Measurements from ENCODE around the gene CLCA2.

DNA sequence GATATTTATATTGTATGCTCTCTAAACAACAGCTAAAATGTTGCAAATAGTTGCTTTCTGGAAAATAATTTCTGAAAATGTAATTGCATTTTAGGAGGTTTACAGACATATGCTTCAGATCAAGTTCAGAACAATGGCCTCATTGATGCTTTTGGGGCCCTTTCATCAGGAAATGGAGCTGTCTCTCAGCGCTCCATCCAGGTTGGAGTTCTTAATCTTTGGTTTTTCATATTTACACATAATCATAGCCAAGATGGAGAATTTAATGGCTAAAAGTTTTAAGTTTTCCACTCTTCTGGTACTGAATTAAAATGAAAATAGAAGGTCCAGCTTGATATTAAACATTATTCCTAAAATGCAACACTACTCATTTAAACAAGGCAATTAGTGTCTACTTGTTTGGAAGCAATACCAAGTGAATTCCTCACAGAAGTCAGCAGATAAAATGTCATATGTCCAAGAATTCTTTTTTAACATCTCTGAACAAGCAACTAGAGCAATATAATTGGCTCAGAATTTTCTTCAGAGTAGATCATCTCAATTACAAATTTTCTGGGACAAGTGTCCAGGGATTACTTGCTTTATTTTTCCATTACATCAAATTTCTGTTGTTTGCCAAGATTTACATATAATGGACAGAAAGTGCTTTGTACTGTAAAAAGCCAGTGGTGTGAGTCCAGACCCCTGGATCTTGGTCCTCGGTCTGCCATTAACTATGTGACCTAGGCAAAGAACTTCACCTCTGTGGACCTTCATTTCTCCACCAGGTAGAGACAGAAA lies 67.4 kb downstream of the CLCA2 start:
- no peak for TF ChIP-seq EZH2 (IDR thresholded peaks at IDR 0.05; ENCODE audit: borderline replicate concordance, insufficient read depth, low read depth, low read length, poor library complexity, severe bottlenecking)
- TF ChIP-seq, protein P1, sequence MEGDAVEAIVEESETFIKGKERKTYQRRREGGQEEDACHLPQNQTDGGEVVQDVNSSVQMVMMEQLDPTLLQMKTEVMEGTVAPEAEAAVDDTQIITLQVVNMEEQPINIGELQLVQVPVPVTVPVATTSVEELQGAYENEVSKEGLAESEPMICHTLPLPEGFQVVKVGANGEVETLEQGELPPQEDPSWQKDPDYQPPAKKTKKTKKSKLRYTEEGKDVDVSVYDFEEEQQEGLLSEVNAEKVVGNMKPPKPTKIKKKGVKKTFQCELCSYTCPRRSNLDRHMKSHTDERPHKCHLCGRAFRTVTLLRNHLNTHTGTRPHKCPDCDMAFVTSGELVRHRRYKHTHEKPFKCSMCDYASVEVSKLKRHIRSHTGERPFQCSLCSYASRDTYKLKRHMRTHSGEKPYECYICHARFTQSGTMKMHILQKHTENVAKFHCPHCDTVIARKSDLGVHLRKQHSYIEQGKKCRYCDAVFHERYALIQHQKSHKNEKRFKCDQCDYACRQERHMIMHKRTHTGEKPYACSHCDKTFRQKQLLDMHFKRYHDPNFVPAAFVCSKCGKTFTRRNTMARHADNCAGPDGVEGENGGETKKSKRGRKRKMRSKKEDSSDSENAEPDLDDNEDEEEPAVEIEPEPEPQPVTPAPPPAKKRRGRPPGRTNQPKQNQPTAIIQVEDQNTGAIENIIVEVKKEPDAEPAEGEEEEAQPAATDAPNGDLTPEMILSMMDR (IDR thresholded peaks at IDR 0.05), result no peak

Measured in B cell (primary cell).